CD4-positive, alpha-beta T cell (primary cell): ENCODE measurements around the gene NEK2. TPM values are rescaled to one million over a fixed set of nuclear protein-coding genes. Genes with fewer than 3 reads are reported as not detected.
A peak's percentile ranks its signal among the peaks of the same experiment; 100 is the strongest.
"Not testable (repeated sequence)": the region's sequence is repeated elsewhere in the genome, so short reads cannot be mapped to it uniquely, and the experiment has no call there.

Source experiments
- ATAC-seq: fragments of 200-7000 bp; cut with Tn5 transposase; one replicate; pipeline ENCODE4 v1.10.0; 2022; ENCODE audit warnings: mild to moderate bottlenecking; ENCODE audit not compliant: poor library complexity
- CTCF ChIA-PET: fragments of 350-600 bp; sonication (Branson Sonifier 250); formaldehyde crosslinking; loops from one replicate; lab custom pipeline; 2021; ENCODE audit warnings: antibody characterized with exemption, inconsistent platforms; lab: Charles Lee
- POLR2A ChIA-PET: fragments of 350-600 bp; sonication (Branson Sonifier 250); formaldehyde crosslinking; loops from one replicate; lab custom pipeline; 2021; ENCODE audit warnings: antibody characterized with exemption, inconsistent platforms; lab: Charles Lee
- DNase-seq, 14 experiments: peaks; one replicate each; pipeline ENCODE4 v3.0.0-alpha.2; 2013 to 2020; ENCODE audit warnings: mixed read lengths in 2 of 14
- H3K27ac ChIP-seq, 2 donors: one replicate each; pipeline versions ENCODE4 v1.5.1 to v1.7.0; 2013; ENCODE audit warnings: low read length in 2 of 2, low read depth in 1 of 2, mild to moderate bottlenecking in 1 of 2
- H3K27me3 ChIP-seq, 2 experiments: 1 replicate in 1 of 2; 2 replicates in 1 of 2; pipeline versions ENCODE4 v1.6.1 to v1.7.0; 2013; ENCODE audit warnings: low read length in 2 of 2, control low read depth in 1 of 2, mild to moderate bottlenecking in 1 of 2, moderate library complexity in 1 of 2; ENCODE audit not compliant: insufficient read depth in 2 of 2, control insufficient read depth in 1 of 2
- H3K36me3 ChIP-seq: one replicate; pipeline ENCODE4 v1.6.1; 2013; ENCODE audit warnings: low read length, control low read depth; ENCODE audit not compliant: insufficient read depth
- H3K4me1 ChIP-seq: one replicate; pipeline ENCODE4 v1.6.1; 2013; ENCODE audit warnings: low read length, control low read depth; ENCODE audit not compliant: insufficient read depth
- H3K4me3 ChIP-seq: one replicate; pipeline ENCODE4 v1.5.1; 2013; ENCODE audit warnings: mild to moderate bottlenecking, low read length, moderate library complexity
- H3K9me3 ChIP-seq, 2 experiments: 1 replicate in 1 of 2; 2 replicates in 1 of 2; pipeline versions ENCODE4 v1.6.1 to v1.7.0; 2013; ENCODE audit warnings: low read length in 2 of 2, mild to moderate bottlenecking in 2 of 2, control low read depth in 1 of 2, moderate library complexity in 1 of 2; ENCODE audit not compliant: control insufficient read depth in 1 of 2, insufficient read depth in 1 of 2
- H3K27ac Mint-ChIP-seq: one replicate; pipeline ENCODE4 v1.8.0; 2020; ENCODE audit warnings: mixed read lengths
- H3K27me3 Mint-ChIP-seq: one replicate; pipeline ENCODE4 v1.8.0; 2021; ENCODE audit warnings: mixed read lengths
- H3K36me3 Mint-ChIP-seq: one replicate; pipeline ENCODE4 v1.8.0; 2021; ENCODE audit warnings: low read depth, mixed read lengths
- H3K4me1 Mint-ChIP-seq: one replicate; pipeline ENCODE4 v1.8.0; 2021; ENCODE audit warnings: low read depth, mixed read lengths
- H3K4me3 Mint-ChIP-seq: one replicate; pipeline ENCODE4 v1.8.0; 2020; ENCODE audit warnings: mild to moderate bottlenecking, mixed read lengths
- H3K9me3 Mint-ChIP-seq: one replicate; pipeline ENCODE4 v1.8.0; 2020; ENCODE audit warnings: mixed read lengths
- intact Hi-C, 2 experiments: fragments of 100-400 bp; cut with DNase I in 1 of 2; cut with micrococcal nuclease in 1 of 2; formaldehyde crosslinking; loops; one replicate each; pipeline versions ENCODE4 v1.15.1 to v1.9.0; 2023 to 2025; cut with DNase I, micrococcal nuclease
- total RNA-seq, 174 experiments: library from RNA in 2 of 174; stranded (reverse) in 2 of 174; gene quantifications; one replicate each; pipeline ENCODE4 v1.2.3 and lab custom pipeline; 2021 to 2026
- TF ChIP-seq, protein P1 (sequence below): fragments of 200-600 bp; IDR thresholded peaks from one replicate; pipeline ENCODE4 v1.8.0; 2022; ENCODE audit warnings: antibody characterized with exemption, mild to moderate bottlenecking

Gene NEK2
- total RNA-seq, 2 experiments from 2014 or later: not detected

DNA sequence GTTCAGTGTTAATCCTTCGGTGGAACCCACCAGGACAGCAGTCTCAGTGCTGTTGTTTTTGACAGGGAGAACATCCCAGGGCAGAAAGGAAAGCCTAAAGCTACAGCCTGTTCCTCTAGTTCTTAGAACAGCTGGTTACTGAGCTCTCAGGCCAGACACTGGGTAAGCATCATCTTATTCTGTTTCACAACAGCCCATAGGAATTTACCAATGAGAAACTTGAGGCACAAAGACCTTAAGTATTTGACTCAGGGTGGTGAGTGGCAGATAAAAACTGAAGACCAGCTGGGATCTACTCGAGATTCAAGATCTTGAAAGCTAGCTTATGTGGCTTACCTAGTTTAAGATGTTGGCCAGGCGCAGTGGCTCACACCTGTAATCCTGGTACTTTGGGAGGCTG, 9.4 kb upstream of the NEK2 start:
- Histone ChIP-seq H3K27me3 (no peaks in the 10 kb centered on the region), H3K4me1 (peaks cover 19% of the 10 kb centered on the region), H3K27ac (no peak overlapping the region), H3K4me3 (no peak overlapping the region), H3K36me3 (no peaks in the 10 kb centered on the region), H3K9me3 (no peaks in the 10 kb centered on the region)
- Mint-ChIP-seq H3K27ac (no peak overlapping the region), H3K9me3 (no peaks in the 10 kb centered on the region), H3K4me3 (no peak overlapping the region), H3K27me3 (no peaks in the 10 kb centered on the region), H3K36me3 (no peaks in the 10 kb centered on the region), H3K4me1 (peaks cover 19% of the 10 kb centered on the region)
- ChIA-PET CTCF (interaction anchor here (4.4 kb wide), 1 partner anchor 14 kb away, joined by 17 read pairs; no protein-coding TSS in a partner anchor), POLR2A (no interaction called here)
- TF ChIP-seq, protein P1, sequence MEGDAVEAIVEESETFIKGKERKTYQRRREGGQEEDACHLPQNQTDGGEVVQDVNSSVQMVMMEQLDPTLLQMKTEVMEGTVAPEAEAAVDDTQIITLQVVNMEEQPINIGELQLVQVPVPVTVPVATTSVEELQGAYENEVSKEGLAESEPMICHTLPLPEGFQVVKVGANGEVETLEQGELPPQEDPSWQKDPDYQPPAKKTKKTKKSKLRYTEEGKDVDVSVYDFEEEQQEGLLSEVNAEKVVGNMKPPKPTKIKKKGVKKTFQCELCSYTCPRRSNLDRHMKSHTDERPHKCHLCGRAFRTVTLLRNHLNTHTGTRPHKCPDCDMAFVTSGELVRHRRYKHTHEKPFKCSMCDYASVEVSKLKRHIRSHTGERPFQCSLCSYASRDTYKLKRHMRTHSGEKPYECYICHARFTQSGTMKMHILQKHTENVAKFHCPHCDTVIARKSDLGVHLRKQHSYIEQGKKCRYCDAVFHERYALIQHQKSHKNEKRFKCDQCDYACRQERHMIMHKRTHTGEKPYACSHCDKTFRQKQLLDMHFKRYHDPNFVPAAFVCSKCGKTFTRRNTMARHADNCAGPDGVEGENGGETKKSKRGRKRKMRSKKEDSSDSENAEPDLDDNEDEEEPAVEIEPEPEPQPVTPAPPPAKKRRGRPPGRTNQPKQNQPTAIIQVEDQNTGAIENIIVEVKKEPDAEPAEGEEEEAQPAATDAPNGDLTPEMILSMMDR: no peak
- intact Hi-C loops: loop anchor here (5.0 kb wide), 5 partner anchors 298 to 383 kb away; partner anchors contain the start of genes DTL (in 1 of the 2) and INTS7 (in 1 of the 2)
- ATAC-seq: no peak
- DNase-seq: no peak

DNA sequence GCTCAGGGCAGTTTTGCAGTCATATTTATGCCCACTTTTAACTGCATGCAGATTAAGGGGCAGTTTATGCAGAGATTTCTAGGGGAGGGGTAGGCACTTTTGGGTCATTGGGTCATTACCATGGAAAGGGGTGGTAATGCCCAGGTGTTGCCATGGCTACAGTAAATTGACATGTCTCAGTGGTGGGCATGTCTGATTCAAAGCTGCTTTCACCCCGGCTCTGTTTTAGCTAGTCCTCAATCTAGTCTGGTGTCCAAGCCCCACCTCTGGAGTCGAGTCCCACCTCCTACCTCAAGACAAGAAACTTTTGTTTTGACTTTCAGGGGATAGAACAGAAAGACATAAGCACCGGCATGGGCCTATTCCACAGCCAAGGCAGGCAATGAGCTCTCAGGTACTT, 8.9 kb upstream of the NEK2 start:
- H3K36me3 Mint-ChIP-seq: no peaks in the 10 kb centered on the region
- intact Hi-C loops: loop anchor here (5.0 kb wide), 5 partner anchors 298 to 383 kb away; partner anchors contain the start of genes DTL (in 1 of the 2) and INTS7 (in 1 of the 2)
- H3K27ac Mint-ChIP-seq: no peak overlapping the region
- Histone ChIP-seq H3K4me3 (no peak overlapping the region), H3K27ac (no peak overlapping the region), H3K4me1 (peaks cover 19% of the 10 kb centered on the region), H3K36me3 (no peaks in the 10 kb centered on the region), H3K27me3 (no peaks in the 10 kb centered on the region), H3K9me3 (no peaks in the 10 kb centered on the region)
- no peaks in the 10 kb centered on the region for H3K9me3 Mint-ChIP-seq
- ChIA-PET CTCF (interaction anchor here (4.4 kb wide), 1 partner anchor 14 kb away, joined by 17 read pairs; no protein-coding TSS in a partner anchor), POLR2A (interaction anchor here (0.7 kb wide), 1 partner anchor 14 kb away, joined by 3 read pairs; no protein-coding TSS in a partner anchor)
- H3K4me1 Mint-ChIP-seq: peaks cover 19% of the 10 kb centered on the region
- ATAC-seq (no peak), DNase-seq (no peak)
- TF ChIP-seq, protein P1: no peak
- no peak overlapping the region for H3K4me3 Mint-ChIP-seq
- H3K27me3 Mint-ChIP-seq: no peaks in the 10 kb centered on the region

DNA sequence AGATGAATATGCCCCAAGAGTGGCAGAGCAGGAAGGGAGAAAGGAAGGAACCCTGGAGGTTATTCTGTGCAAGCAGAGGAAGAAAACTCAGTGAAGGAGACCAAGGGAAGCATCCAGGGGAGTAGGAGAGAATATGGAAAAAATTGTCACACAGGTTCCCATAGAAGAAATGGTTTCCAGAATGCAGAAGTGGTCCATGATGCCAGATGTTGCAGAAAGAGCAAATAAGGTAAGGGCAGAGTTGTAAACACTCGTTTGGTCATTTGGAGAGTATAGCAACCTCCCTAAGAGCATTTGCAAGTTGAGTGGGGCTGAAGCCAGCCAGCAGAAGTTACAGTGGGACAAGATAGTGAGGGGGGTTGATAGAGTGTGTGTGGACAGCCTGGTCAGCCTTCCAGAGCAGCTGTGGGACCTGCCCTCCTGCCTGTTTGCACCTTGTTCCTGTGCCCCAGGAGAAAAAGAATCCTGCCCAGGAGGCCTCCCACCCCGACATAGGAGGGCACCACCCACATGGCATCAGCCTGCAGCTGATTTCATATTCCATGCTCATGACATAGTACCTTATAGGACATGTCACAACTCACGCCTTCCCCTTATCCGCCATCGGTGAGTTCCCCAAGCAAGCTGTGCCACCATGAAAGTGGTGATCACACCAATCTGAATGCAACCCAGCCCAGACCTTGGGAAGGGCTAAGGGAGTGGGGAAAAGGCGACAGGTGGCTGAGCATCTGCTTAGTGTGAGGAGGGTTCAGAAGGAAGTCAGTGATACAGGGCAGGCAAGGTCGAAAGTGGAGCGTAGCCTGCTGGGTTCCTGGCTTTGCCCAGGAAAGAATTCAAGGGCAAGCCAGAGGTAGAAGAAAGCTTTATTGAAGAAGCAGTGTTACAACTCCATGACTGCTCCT, 8.2 kb upstream of the NEK2 start:
- Histone ChIP-seq H3K9me3 (no peaks in the 10 kb centered on the region), H3K27me3 (no peaks in the 10 kb centered on the region), H3K4me1 (peaks cover 19% of the 10 kb centered on the region), H3K36me3 (no peaks in the 10 kb centered on the region), H3K4me3 (no peak overlapping the region), H3K27ac (no peak overlapping the region)
- H3K27me3 Mint-ChIP-seq: no peaks in the 10 kb centered on the region
- no peaks in the 10 kb centered on the region for H3K36me3 Mint-ChIP-seq
- H3K9me3 Mint-ChIP-seq: no peaks in the 10 kb centered on the region
- no peak for ATAC-seq
- POLR2A ChIA-PET: interaction anchor here (0.7 kb wide), 1 partner anchor 15 kb away, joined by 3 read pairs; no protein-coding TSS in a partner anchor
- H3K4me1 Mint-ChIP-seq: peaks cover 19% of the 10 kb centered on the region
- H3K27ac Mint-ChIP-seq: no peak overlapping the region
- intact Hi-C loops: loop anchor here (5.0 kb wide), 5 partner anchors 299 to 384 kb away; partner anchors contain the start of genes DTL (in 1 of the 2) and INTS7 (in 1 of the 2)
- H3K4me3 Mint-ChIP-seq: no peak overlapping the region
- DNase-seq: no peak
- CTCF ChIA-PET: interaction anchor here (4.4 kb wide), 1 partner anchor 15 kb away, joined by 17 read pairs; no protein-coding TSS in a partner anchor
- TF ChIP-seq, protein P1: no peak

DNA sequence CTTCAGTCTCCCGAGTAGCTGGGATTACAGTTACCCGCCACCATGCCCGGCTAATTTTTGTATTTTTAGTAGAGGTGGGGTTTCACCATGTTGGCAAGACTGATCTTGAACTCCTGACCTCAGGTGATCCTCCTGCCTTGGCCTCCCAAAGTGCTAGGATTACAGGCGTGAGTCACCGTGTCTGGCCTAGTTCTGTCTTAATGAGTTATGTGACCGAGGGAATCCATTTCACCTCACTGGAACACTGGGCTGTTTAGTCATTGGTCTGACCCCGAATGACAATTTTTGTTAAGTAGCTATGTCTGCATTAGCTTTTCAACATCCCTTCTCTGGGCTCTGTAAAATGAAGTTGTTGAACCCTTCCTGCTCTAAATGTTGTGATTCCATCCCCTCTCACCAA, 6.8 kb upstream of the NEK2 start:
- H3K9me3 Mint-ChIP-seq, H3K9me3 ChIP-seq, ATAC-seq, H3K4me3 ChIP-seq, H3K36me3 ChIP-seq, H3K4me1 ChIP-seq, H3K4me1 Mint-ChIP-seq, H3K27me3 ChIP-seq, H3K27me3 Mint-ChIP-seq, H3K4me3 Mint-ChIP-seq, H3K36me3 Mint-ChIP-seq, DNase-seq, H3K27ac ChIP-seq: not testable (repeated sequence)
- intact Hi-C loops: loop anchor here (5.0 kb wide), 5 partner anchors 300 to 385 kb away; partner anchors contain the start of genes DTL (in 1 of the 2) and INTS7 (in 1 of the 2)
- CTCF ChIA-PET: interaction anchor here (4.4 kb wide), 1 partner anchor 16 kb away, joined by 17 read pairs; no protein-coding TSS in a partner anchor
- H3K27ac Mint-ChIP-seq: peak overlapping the region; percentile 81
- POLR2A ChIA-PET: interaction anchor here (0.8 kb wide), 1 partner anchor 481 kb away, joined by 3 read pairs; no protein-coding TSS in a partner anchor
